Keratinocyte (primary cell): ENCODE measurements around the gene SH3GLB1. TPM values are rescaled to one million over a fixed set of nuclear protein-coding genes. Genes with fewer than 3 reads are reported as not detected.

Experiments used
- DNase-seq: peaks from one replicate; pipeline ENCODE4 v3.0.0-alpha.2; 2011; ENCODE audit warnings: low read depth, missing footprints, low spot score
- FAIRE-seq: peaks from 2 replicates; lab custom pipeline; 2011; peaks lifted over from hg19 to GRCh38; lab: Jason Lieb, UNC
- H2AFZ ChIP-seq: 2 replicates; pipeline ENCODE4 v1.6.0; 2012; ENCODE audit warnings: low read length, control low read depth, inconsistent platforms; ENCODE audit not compliant: control insufficient read depth
- H3K27ac ChIP-seq: 2 replicates; pipeline ENCODE4 v1.5.1; 2011; ENCODE audit warnings: low read length; ENCODE audit not compliant: control insufficient read depth, insufficient read depth
- H3K27me3 ChIP-seq: 3 replicates; pipeline ENCODE4 v1.6.0; 2011; ENCODE audit warnings: low read length; ENCODE audit not compliant: control insufficient read depth, insufficient read depth; ENCODE audit errors: extremely low read depth
- H3K36me3 ChIP-seq, 2 experiments: 2 replicates in 1 of 2; 3 replicates in 1 of 2; pipeline ENCODE4 v1.5.1; 2011; ENCODE audit warnings: low read length in 2 of 2, mild to moderate bottlenecking in 1 of 2; ENCODE audit not compliant: control insufficient read depth in 2 of 2, insufficient read depth in 2 of 2; ENCODE audit errors: extremely low read depth in 1 of 2
- H3K4me1 ChIP-seq: 3 replicates; pipeline ENCODE4 v1.5.1; 2011; ENCODE audit warnings: low read length; ENCODE audit not compliant: control insufficient read depth, insufficient read depth; ENCODE audit errors: extremely low read depth
- H3K4me2 ChIP-seq: 3 replicates; pipeline ENCODE4 v1.6.0; 2011; ENCODE audit warnings: low read depth, low read length; ENCODE audit not compliant: control insufficient read depth, insufficient read depth; ENCODE audit errors: extremely low read depth
- H3K4me3 ChIP-seq, 3 experiments: fragments of 200-600 bp in 1 of 3; sonication (generic) in 1 of 3; 2 replicates in 2 of 3; 3 replicates in 1 of 3; pipeline ENCODE4 v1.5.1; 2011 to 2016; ENCODE audit warnings: low read length in 3 of 3, mild to moderate bottlenecking in 3 of 3, control low read depth in 2 of 3, inconsistent platforms in 1 of 3, low read depth in 1 of 3, mixed read lengths in 1 of 3, mixed run types in 1 of 3, moderate library complexity in 1 of 3; ENCODE audit not compliant: control insufficient read depth in 2 of 3, insufficient read depth in 2 of 3; ENCODE audit errors: extremely low read depth in 1 of 3
- H3K79me2 ChIP-seq: 2 replicates; pipeline ENCODE4 v1.6.0; 2012; ENCODE audit warnings: low read length; ENCODE audit not compliant: control insufficient read depth, insufficient read depth
- H3K9ac ChIP-seq: 3 replicates; pipeline ENCODE4 v1.6.0; 2011; ENCODE audit warnings: low read length; ENCODE audit not compliant: control insufficient read depth, insufficient read depth; ENCODE audit errors: extremely low read depth
- H3K9me1 ChIP-seq: 3 replicates; pipeline ENCODE4 v1.6.0; 2011; ENCODE audit warnings: low read length; ENCODE audit not compliant: control insufficient read depth, insufficient read depth; ENCODE audit errors: extremely low read depth
- H3K9me3 ChIP-seq: 2 replicates; pipeline ENCODE4 v1.5.1; 2012; ENCODE audit warnings: low read depth, low read length; ENCODE audit not compliant: control insufficient read depth
- H4K20me1 ChIP-seq: 3 replicates; pipeline ENCODE4 v1.6.0; 2011; ENCODE audit warnings: low read length; ENCODE audit not compliant: control insufficient read depth, insufficient read depth; ENCODE audit errors: extremely low read depth
- CTCF ChIP-seq, 3 experiments: IDR thresholded peaks in 1 of 3; conservative IDR thresholded peaks in 1 of 3; optimal IDR thresholded peaks in 1 of 3; 2 replicates in 2 of 3; 3 replicates in 1 of 3; pipeline versions ENCODE3 to v1.5.1; 2011; ENCODE audit warnings: low read length in 3 of 3, mild to moderate bottlenecking in 3 of 3, moderate library complexity in 2 of 3, control low read depth in 1 of 3, inconsistent platforms in 1 of 3; ENCODE audit not compliant: insufficient read depth in 2 of 3; ENCODE audit errors: extremely low read depth in 1 of 3
- EZH2 ChIP-seq: IDR thresholded peaks from one replicate; pipeline ENCODE4 v1.6.1; 2012; ENCODE audit warnings: inconsistent platforms, mild to moderate bottlenecking, low read length, moderate library complexity
- dilution Hi-C: fragments of 300-500 bp; cut with MboI; formaldehyde crosslinking; loops from one replicate; pipeline ENCODE4 v1.7.0; 2020; ENCODE audit warnings: low sequenced_read_pairs; ENCODE audit not compliant: extremely low pct_ligation_motif_present
- polyA plus RNA-seq, 5 experiments: library from polyadenylated mRNA; depleted of rRNA in 3 of 5; stranded (reverse) in 3 of 5; stranded (forward) in 1 of 5; unstranded in 1 of 5; fragments of >200 nt; gene quantifications; 1 replicate in 1 of 5; 2 replicates in 3 of 5; 3 replicates in 1 of 5; pipeline versions ENCODE4 v1.2.1 to v1.2.3, GENCODE V29; 2011 to 2012; ENCODE audit warnings: missing spikeins in 2 of 5, low read depth in 1 of 5, low replicate concordance in 1 of 5

SH3GLB1 gene
- polyA plus RNA-seq, 1 donor (not counting 4 experiments of a cell fraction or from before 2014, with no cell fraction given): 77.1 TPM

GRCh38 chr1:86765674-86766073, 61.3 kb downstream of the SH3GLB1 start:
- Histone ChIP-seq H3K4me2 (no peak overlapping the region), H3K27me3 (no peaks in the 10 kb centered on the region), H3K79me2 (no peaks in the 10 kb centered on the region), H4K20me1 (no peaks in the 10 kb centered on the region), H3K27ac (no peak overlapping the region), H3K4me1 (no peaks in the 10 kb centered on the region), H3K9ac (no peak overlapping the region), H3K4me3 (no peak overlapping the region), H3K9me1 (no peaks in the 10 kb centered on the region), H2AFZ (no peak overlapping the region), H3K9me3 (no peaks in the 10 kb centered on the region), H3K36me3 (no peaks in the 10 kb centered on the region)
- DNase-seq (no peak), FAIRE-seq (no peak)
- dilution Hi-C loops: no loop called here
- TF ChIP-seq EZH2: no peak
- no peak for TF ChIP-seq CTCF (optimal IDR thresholded peaks at IDR 0.05 in 1 of 3, IDR thresholded peaks at IDR 0.05 in 1 of 3, conservative IDR thresholded peaks at IDR 0.05 in 1 of 3; ENCODE audit: extremely low read depth in 1 of 3, insufficient read depth in 2 of 3, low read length in 3 of 3)

- no peak for TF ChIP-seq CTCF (optimal IDR thresholded peaks at IDR 0.05 in 1 of 3, IDR thresholded peaks at IDR 0.05 in 1 of 3, conservative IDR thresholded peaks at IDR 0.05 in 1 of 3; ENCODE audit: extremely low read depth in 1 of 3, insufficient read depth in 2 of 3, low read length in 3 of 3)
- no peak for TF ChIP-seq EZH2
- Histone ChIP-seq H2AFZ (no peak overlapping the region), H3K27ac (no peak overlapping the region), H3K4me3 (no peak overlapping the region), H3K4me1 (peaks cover 6% of the 10 kb centered on the region), H4K20me1 (no peaks in the 10 kb centered on the region), H3K4me2 (no peak overlapping the region), H3K36me3 (no peaks in the 10 kb centered on the region), H3K27me3 (no peaks in the 10 kb centered on the region), H3K79me2 (no peaks in the 10 kb centered on the region), H3K9me1 (no peaks in the 10 kb centered on the region), H3K9me3 (no peaks in the 10 kb centered on the region), H3K9ac (no peak overlapping the region)
- DNase-seq (no peak), FAIRE-seq (no peak)
- dilution Hi-C loops: no loop called here
Observed at GRCh38 chr1:86768554-86768953, 64.2 kb downstream of the SH3GLB1 start.
